ENCODE measurements around the gene PRPH2.

PRPH2 gene, protein sequence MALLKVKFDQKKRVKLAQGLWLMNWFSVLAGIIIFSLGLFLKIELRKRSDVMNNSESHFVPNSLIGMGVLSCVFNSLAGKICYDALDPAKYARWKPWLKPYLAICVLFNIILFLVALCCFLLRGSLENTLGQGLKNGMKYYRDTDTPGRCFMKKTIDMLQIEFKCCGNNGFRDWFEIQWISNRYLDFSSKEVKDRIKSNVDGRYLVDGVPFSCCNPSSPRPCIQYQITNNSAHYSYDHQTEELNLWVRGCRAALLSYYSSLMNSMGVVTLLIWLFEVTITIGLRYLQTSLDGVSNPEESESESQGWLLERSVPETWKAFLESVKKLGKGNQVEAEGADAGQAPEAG

DNA sequence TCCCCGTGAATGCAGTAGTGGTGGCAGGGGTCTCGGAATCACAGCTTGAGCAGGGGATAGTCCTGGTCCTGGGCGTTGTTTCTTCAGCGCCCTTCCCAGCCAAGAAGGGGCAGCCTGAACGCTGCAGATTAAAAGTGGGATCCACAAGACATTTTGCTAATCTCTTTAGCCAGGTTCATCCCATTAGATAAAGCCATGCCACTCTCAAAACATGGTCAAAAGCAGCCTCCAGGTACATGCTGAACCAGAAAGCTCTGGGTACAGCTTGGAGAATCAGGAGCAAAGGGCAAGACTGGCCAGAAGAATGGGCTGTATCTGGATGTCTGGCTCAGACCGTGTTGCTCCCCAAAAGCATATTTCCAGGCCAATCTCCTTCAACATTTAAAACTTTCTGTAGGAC lies at the start of gene PRPH2:
Gene PRPH2, minus strand, starts transcription at position 101 of the 400 bp plus-strand sequence. CDS start 263 bp downstream, outside the sequence.
- DNase-seq: no peak

DNA sequence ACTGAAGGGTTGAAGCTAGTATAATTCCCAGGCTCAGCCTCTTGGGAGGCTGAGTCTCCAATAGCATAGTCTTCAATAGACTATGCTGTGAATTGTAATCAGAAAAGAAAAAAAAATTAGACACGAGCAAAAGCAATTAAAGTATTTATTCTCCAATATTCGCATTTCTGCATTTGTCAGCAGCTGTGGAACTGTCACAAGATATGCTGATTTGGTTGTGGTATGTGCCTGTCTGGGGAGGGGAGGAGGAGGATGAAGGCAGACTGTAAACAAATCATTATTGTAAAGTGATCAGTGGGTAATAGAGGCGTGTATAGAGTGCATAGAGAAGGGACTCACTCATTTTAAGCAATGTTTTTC lies 49.3 kb upstream of the PRPH2 start:
- no peak for DNase-seq

DNA sequence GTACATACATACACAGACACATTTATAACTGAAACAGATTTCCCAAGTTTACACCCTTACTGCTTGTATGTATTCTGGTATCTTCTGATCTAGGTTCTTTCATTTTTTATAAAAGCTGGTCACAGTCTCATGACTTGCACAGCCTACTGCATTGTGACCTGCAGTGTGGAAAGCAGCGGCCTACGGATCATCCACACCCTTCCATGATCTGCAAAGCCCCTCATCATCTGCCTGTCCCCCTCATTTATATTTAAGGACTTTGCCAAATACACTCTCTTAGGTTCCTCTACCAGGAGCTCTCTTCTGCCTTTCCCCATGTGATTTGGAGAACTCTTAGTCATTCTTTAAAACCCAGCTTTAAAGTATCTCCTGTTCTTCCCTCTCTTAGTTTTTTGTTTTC lies 47.4 kb upstream of the PRPH2 start:
- no peak for DNase-seq

DNA sequence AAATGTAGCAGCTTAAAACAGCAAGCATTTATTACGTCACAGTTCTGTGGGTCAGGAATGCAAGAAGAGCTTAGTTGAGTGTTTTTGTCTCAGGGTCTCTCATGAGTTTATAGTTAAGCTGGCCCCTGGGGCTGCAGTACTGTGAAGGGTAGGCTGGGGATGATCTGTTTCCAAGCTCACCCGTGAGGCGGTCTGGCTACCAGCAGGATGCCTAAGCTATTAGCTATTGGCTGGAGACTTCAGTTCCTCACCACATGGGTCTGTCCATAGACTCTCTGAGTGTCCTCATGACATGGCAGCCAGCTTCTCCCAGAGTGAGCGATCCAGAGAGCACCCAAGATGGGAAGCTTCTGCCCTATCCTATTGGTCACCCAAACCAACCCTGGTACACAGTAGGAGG lies 46.7 kb upstream of the PRPH2 start:
- no peak for DNase-seq

DNA sequence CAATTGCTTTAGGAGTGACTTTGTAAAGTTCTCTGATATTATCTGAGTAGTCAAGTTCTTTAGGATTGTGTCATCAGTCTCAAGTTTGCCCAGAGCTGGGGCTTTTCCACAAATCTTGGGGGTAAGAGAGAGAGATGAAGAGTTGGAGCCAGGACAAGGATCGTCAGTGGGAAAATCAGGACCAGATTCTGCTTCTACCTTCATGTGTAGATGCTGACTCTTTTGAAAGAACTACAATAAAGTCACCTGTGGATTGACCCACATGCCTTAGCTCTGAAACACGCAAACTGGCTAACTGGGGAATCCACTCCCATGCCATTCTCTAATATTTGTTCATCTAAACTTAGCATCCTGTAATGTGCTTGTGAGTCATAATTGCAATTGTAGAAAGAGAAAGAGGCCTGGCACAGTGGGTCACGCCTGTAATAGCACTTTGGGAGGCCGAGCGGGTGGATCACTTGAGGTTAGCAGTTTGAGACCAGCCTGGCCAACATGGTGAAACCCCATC lies 43.8 kb upstream of the PRPH2 start:
- no peak for DNase-seq

DNA sequence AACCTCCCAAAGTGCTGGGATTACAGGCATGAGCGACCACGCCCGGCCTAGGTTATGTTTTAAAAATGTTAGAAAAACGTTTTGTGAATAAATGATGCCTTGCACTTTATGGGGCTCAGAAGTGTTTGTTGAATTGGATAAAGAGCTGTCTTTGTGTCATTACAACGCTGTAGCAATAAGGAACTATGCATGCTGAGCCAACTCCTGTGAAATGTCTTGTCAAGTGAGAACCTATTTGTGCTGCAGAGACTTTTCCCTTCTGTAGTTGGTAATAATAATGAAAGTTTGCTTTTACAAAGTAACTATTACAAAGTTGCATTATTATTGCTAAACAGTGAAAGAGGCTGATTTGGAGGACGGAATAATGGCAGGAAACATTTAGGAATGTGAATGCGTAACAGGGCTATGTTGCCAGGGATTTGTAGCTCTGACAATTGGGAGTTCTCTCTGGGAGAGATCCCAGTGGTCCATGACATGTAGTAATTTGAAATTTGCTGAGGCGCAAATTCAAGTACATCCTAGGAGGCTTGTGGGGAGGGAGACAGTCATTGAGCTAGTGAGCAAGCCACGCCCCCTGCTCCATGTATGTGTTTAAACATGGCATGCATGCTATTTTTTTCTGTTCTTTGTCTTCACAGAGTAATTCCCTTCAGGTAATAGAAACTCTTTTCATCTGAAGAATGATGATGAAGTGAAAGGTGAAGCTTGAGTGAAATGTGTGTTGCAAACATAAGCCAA lies 42.7 kb upstream of the PRPH2 start:
- no peak for DNase-seq

DNA sequence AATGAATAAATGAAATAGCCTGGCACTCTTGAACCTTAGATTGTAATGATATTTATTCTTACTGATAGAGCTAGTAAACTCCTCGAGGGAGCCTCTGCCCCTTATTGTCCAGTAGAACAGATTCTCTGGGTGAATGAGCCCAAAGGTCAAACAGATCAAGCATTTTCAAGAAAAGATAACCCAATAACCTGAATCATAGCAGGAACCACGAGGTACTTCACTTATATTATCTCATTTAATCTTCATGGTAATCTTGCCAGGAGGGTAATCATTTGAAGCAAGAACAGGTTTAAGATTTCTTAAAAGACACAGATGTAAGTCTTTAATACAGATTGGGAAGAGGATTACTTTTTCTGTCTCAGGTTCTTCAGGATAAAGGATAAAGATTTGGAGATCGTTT lies 40.6 kb upstream of the PRPH2 start:
- no peak for DNase-seq

DNA sequence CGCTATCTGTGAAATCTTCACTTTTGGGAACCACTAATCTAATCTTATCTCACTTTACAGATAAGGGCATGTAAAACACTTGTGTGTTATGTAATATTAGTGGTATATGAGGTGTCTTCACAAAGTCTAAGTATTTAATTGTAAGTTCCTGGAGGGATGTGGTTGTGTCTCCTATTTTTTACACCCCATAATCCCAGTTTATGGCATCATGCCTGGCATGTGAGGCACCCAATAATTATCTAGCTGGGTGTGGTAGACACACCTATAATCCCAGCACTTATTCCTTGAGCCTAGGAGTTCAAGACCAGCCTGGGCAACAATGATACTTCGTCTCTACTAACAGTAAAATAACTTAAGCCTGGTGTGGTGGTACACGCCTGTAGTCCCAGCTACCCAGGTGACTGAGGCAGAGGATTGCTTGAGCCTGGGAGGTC lies 40.0 kb upstream of the PRPH2 start:
- no peak for DNase-seq

DNA sequence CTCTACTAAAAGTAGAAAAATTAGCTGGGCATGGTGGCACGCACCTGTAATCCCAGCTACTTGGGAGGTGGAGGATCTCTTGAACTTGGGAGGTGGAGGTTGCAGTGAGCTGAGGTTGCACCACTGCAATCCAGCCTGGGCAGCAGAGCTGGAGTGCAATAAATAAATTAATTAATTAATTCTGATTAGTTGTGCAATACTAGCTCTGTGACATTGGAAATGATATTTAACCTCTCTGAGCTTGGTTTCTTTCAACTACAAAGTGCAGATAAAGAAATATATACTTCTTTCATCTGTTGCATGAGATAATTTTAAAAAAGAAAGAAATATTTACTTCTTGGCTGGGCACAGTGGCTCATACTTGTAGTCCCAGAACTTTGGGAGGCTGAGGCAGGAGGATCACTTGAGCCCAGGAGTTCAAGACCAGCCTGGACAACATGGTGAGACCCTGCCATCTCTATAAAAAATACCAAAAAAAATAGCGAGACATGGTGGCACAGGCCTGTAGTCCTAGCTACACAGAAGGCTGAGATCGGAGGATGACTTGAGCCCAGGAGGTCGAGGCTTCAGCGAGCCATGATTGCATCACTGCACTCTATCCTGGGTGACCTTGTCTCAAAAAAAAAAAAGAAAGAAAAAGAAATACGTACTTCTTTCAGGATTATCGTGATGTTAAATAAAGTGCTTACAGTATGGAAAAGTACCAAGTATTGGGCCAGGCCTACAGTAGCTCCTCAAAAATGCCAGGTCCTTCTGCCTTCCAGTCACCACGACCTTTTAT lies 39.1 kb upstream of the PRPH2 start:
- DNase-seq: no peak

DNA sequence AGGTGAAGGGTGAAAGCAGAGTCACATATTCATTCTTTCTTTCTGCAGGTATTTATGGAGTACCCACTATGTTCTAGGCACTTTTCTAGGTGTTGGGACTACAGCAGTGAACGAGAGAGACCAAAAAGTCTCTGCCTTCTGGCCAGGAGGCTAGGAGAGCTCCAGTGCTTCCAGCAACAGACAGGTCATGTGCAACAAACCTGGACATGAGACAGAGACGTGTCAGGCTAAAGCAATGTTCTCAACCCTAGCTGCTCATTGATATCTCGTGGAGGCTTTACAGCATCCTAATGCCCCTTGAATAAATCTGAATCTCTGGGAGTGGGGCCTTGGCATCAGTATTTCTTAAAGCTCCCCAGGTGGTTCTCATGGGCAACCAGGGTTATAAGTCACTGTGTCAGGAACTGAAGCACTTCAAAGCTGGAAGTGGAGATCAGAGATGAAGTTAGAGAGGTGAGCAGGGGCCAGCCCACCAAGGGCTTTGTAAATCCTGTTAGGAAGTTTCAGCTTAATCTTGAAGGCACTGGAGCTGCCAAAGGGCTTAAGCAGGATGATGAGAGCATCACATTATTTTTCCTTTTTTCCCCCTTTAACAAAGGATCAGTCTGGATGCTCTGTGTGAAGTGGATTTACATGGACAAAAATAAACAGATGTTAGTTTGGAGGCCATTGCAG lies 36.5 kb upstream of the PRPH2 start:
- DNase-seq: no peak

DNA sequence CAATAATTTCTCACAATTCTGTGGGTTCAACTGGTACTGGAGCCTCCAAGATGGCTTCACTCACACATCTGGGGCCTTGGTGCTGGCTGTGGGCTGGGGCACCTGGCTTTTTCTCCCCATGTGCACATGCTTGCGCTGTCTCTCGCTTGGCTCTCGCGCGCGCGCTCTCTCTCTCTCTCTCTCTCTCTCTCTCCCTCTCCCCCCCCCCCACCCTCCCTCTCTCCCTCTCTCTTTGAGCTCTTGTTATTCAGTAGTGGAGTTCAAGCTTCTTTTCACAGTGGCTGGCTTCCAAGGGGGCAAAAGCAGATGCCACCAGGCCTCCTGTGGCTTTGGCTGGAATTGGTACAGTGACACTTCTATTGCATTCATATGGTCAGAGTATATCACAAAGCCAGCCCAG lies 34.3 kb upstream of the PRPH2 start:
- DNase-seq: no peak

DNA sequence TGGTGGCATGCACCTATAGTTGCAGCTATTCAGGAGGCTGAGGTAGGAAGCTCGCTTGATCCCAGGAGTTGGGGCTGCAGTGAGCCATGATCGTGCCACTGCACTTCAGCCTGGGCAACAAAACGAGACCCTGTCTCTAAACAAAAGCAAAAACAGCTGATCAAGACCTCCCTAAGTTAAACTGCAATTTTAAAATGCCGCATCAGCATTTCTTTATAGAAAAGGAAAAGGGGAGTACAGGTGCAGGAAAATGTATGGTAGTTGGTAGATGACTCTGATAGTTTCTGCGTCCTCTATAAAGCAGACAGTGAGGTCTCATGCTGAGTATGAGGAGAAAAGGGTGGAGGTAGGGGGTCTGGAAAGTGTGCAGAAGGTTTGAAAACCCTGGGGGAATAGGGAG lies 32.4 kb upstream of the PRPH2 start:
- no peak for DNase-seq

DNA sequence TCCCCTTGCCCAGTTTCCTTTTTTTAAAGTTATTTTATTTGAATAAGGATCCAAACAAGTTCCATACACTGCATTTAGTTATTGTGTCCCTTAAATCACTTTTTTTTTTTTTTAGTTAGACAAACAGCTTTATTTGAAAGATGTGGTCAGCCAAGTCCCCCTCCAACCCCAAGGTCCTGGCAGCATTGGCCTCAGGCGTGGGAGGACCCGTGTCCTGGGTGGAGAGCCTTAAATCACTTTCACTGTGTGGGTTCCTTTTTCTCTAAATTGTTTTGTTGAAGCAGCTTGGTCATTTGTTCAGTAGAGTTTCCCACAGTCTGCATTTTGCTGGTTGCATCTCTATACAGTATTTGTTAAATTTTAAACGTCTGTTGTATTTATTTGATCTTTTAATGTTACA lies 28.7 kb upstream of the PRPH2 start:
- no peak for DNase-seq

DNA sequence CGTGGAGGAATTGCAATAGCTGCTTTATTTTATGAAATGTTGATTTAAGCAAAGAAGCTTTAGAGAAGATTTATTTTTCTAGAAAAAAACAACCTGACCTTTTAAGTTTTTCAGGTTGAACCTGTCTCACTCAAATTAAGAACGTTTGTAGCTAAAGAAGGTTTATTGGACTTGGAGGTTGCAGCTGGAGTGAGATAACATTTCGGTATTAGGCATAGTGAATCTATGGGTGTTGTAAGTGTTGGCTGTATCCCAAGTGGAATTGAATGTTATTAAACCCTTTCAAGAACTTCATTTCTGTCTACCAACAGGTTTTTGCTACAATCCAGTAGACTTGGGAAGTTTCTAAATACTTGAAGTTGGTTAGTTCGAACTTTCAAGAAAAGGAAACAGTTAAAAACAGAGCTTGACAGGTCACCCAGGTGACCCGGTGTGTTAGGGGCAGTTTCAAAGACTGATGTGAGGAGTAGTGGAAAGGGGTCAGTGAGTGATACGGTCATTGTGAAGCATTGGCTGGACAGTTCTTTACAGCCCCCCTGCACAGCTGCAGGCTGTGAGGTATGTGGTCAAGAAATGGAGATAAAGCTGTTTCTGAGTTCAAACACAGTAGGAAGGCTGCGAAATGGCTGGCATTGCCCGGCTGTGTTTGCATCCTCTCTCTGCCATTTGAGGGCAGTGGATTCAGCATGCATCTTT lies 26.0 kb upstream of the PRPH2 start:
- no peak for DNase-seq

DNA sequence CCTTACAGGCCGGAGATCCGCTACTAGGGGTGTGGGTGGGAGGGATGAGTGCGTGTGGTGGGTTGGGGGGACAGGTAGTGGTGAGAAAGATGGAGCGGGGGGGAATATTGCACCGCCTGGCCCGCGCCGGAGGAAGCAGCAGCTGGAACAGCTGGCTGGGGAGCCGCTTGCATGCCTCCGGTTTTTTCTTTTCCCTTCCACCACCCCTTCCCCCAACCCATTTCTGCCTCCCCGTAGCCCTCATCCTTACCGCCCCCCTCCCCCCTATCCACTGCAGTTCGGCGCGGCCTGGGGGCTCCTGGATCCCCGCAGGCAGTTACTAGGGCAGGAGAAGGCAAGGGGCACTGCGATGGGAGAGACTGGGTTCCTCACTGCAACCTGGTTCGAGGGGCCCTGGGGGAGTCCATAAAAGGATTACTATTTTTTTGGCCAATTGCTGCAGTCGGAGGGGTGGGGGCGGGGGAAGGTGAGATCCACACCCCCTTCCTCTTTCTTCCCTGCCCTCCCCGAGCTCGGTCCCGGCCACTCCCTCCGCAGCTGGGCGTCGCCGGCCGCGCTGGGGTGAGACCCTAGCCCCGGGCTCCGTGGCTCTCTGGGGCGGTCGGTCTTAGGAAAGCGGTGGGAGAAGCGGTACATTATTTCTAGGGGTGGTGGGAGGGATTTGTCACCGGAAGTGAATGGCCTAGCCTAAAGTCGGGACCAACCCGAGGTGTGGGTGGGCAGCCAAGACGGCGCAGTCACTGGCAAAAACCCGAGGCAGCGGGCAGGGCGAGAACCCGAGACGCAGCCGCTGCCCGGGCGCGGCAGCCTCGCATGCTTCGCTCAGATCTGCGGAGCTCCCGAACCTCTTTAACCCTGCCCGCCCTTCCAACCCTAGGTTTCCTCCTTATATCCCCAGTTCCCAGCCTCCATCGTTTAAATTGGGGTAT lies 24.3 kb upstream of the PRPH2 start:
- peak; percentile 94 for DNase-seq

DNA sequence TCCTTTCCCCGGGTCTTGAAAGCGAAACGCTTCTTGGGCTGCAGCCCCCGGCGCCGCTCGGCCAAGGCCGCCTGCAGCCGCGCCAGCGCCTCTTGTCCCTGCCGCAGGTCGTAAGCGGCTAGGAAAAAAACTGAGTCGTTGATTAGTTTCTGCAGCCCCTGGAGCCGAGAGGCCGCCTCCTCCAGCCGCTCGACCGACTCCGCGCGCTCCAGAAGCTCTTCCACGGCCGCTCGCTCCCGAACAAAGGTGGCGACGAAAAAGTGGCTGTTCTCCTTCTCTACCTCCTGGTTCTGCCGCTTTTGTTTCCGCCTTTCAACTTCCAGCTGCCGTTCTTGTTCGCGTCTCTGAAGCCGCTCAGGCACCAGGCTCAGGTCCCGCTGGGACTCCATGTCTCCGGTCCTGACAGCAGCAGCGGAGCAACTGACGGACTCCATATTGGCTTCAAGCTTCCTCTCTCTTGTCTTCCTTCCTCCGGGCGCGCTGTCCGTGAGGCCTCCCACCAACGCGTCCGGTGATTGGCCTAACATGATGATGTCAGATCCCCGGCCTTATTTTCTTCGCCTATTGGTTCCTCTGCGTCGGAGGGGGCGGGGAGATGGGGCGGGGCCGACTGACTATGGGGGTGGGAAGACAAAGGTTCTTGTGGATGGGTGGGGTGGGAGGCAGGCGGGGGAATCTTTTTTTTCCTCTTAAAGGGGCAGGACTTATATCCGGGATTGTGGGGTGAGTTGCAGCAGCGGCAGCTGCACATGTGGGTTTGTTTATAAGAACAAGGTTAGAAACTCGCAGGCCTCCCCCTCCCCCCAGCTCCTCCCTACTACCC lies 23.5 kb upstream of the PRPH2 start, which contains the start of gene TBCC:
Gene TBCC, minus strand, starts transcription at position 464 of the 823 bp plus-strand sequence. Its CDS starts 30 bp downstream, at position 434.
- DNase-seq: peak; percentile 99

DNA sequence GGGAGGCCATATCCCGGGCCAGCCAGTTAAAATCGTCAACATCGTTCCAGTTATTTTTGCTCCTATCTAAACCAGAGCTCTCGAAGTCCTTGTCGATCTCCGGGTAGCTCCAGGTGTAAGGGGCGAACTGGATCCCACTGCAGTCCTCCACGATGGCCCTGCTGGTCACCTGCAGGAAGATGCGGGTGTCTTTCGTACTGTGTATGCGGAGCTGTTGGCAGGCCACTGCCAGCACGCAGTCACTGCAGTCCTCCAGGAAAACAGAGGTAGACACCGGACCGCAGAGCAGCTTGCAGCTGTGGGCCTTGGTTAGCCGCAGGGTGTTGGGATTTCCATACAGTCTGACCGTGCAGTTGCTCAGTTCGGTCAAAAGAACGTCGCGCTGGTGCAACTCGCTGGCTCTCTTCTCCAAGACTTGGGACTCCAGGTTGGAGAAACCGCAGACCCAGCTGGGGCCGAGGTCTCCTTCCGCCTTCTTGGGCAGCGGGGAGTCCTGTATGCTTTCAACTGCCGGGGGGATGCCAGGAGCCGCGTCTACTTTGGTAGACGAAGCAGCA lies 22.8 kb upstream of the PRPH2 start:
- DNase-seq: peak; percentile 51

DNA sequence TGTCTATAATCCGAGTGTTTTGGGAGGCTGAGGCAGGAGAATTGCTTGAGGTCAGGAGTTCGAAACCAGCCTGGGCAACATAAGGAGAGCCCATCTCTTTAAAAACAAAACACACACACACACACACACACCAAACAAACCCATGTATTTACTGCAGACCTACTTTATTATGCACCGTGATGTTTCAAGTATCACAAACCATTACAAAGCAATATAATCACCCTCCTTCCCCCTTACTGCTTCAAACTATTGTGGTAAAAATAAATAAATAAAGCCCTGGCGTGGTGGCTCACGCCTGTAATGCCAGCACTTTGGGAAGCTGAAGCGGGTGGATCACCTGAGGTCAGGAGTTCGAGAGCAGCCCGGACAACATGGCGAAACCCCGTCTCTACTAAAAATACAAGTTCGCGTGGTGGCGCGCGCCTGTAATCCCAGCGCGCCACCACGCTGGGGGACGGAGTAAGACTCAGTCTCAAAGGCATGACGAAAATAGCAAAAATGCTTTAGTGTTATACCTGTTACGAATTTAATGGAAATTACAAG lies 22.0 kb upstream of the PRPH2 start:
- no peak for DNase-seq

Measured in left hindlimb (tissue), 1 donor.